Measurements from ENCODE around the gene SRP54. TPM values are rescaled to one million over a fixed set of nuclear protein-coding genes. Genes with fewer than 3 reads are reported as not detected.

The SRP54 gene
- total and polyA plus RNA-seq, 2 of the 8 experiments (the other 6 are each of a cell fraction or from before 2014, with no cell fraction given) = 19.7 to 60.0 TPM

- TF ChIP-seq CBX8 (IDR thresholded peaks at IDR 0.05; ENCODE audit: borderline replicate concordance, low read depth, low read length) = no peak
- TF ChIP-seq JUND (IDR thresholded peaks at IDR 0.05; ENCODE audit: low read length) = no peak
- no peak for TF ChIP-seq NRF1 (IDR thresholded peaks at IDR 0.05; ENCODE audit: low read depth, low read length)
Observed at GRCh38 chr14:34964977-34965764, 17.6 kb upstream of the SRP54 start (continued).

All from H1 (cell line).